ENCODE data around the gene JAKMIP2.
"Not testable (repeated sequence)": the region's sequence is repeated elsewhere in the genome, so short reads cannot be mapped to it uniquely, and the experiment has no call there.

The JAKMIP2 gene

GRCh38 chr5:147582272-147582671 lies 200.3 kb downstream of the JAKMIP2 start:
- DNase-seq, result not testable (repeated sequence)

DNA sequence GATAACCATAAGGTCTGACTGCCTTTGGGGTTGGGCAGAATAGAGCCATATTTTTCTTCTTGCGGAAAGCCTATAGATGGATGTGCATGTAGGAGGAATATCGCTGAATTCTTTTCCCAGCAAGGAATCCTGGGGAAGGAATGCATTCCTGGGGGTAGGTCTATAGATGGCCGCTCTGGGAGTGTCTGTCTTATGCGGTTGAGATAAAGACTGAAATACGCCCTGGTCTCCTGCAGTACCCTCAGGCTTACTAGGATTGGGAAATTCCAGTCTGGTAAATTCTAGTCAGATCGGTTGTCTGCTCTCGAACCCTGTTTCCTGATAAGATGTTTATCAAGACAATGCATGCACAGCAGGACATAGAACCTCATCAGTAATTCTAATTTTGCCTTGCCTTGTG lies 202.1 kb downstream of the JAKMIP2 start:
- not testable (repeated sequence) for DNase-seq

DNA sequence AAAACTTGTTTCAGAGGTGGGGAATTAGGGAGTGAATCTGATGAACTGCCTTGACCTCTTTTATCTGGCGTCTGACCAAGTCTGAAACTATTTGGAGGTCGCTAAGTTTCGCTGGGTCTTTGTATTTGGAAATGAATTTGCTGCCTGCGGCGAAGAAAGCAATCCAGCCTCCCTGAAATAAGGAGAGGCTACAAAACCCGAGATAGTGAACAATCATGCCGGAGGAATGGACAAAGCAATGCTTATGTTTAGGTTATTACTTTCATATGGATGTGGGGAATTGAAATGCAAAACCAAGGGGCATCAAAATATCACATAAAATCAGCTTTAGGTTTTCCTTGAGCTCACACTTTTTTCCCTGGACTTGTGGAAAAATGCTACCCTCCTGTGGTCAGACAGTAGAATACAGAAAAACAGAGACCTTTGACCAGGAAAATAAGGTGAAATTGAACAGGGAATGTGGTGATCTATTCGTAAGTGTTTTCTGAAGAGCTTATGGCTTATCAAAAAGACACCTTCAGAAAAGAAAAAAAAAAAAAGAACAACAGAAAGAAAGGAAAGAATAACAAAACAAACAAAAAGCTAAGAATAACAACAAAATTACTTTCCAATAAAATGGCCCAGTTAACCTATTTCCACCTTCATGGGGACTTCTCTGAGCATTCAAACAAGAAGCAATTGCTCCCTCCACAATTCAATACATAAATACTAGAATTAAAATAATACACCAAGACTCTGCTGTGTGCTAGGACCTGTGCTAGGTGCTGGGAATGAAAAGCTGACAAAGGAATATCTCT lies 204.1 kb downstream of the JAKMIP2 start:
- peak; percentile 43 for DNase-seq

DNA sequence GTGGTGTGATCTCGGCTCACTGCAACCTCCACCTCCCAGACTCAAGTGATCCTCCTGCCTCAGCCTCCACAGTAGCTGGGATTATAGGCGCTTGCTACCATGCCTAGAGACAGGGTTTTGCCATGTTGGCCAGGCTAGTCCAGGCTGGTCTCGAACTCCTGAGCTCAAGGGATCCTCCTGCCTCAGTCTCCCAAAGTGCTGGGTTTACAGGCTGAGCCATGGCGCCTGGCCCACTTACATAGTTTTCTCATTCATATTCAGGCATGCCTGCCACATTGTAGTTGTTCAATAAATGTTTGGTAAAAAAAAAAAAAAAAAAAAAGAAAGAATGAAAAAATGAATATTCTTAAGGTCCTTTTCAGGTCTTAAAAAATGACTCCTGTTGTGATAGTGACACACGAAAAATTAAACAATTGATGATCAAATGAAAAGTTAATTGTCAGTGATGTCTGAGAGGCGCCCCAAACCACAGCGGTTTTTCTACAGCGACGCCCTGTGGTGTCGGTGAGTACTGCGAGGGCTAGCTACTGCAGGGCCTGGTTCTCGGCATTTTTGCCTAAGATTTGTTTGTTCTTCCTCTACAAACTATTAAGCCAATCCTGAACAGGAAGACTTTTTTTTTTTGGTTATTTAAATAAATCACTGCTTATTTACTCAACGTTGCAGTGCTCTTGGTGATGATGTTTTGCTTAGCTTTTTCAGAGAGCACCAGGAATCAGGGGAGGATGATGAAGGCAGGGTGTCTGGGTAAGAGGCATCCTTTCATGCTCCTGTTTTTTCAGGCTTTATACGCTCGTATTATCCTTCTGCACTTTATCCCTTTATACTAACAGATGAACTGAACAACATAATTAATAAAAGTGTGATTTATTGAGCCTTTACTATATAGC lies 205.6 kb downstream of the JAKMIP2 start:
- peak; percentile 9 for DNase-seq

DNA sequence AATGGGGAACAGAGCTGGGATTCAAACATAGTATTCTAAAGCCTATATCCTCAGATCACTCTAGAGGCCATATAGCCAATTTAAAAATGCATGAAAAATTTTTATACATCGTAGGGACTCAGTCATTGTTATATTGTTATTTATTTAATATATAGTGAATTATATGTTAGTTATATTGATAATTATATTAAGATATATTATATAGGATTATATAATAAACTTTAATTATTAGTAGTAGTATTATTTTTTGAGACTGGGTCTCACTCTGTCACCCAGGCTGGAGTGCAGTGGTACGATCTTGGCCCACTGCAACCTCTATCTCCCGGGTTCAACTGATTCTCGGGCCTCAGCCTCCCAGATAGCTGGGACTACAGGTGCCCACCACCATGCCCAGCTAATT lies 206.9 kb downstream of the JAKMIP2 start:
- DNase-seq, result no peak

DNA sequence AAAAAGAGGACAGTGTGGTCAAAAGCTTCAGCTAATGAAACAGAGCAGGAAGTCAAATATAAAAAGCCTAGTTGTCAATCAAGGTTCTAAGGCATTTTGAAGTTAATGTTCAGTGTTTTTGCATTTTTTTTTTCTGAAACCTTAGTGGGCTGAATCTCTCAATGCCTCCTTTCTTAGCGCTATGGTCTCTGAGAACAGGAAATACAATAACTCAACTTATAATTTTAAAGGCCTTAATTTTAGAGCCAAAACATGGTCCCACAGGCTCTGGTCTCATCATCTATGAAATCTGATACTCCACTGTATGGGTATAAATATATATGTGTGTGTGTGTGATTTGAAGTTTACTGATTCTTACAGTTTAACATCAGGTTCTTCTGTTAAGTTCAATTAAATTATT lies 209.3 kb downstream of the JAKMIP2 start:
- no peak for DNase-seq

DNA sequence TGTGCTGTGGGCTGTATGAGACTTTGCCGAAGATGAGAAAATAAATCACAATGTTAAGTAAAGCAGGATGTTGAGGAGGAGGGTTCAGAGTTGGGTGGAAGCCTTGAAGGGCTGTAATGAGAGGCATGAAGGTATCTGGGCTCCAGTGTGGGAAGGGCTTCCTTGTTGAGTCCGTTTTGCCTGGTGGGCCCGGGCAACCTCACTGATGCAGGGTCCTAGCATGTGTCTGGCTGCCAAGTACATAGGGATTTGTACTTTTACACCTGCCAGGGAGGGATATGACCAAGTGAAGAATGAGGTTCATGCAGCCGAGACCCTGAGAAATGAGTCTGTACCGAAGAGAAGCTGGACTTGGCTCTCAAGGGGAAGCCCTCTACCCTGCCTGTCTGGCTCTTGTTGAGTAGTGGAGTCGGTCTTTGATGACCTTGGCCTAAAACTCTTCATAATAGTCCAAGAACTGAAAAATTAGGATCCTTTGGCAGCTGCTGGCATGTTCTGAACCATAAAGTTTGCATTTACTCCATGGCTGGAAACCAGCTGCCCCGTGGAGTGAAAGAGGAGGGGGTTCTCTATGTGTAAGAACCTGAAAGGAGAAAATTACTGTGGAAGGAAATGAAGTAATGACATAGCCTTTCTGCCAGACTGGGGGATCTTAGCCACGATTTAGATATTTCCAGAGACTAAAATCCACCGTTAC lies 213.7 kb downstream of the JAKMIP2 start:
- DNase-seq, result no peak

DNA sequence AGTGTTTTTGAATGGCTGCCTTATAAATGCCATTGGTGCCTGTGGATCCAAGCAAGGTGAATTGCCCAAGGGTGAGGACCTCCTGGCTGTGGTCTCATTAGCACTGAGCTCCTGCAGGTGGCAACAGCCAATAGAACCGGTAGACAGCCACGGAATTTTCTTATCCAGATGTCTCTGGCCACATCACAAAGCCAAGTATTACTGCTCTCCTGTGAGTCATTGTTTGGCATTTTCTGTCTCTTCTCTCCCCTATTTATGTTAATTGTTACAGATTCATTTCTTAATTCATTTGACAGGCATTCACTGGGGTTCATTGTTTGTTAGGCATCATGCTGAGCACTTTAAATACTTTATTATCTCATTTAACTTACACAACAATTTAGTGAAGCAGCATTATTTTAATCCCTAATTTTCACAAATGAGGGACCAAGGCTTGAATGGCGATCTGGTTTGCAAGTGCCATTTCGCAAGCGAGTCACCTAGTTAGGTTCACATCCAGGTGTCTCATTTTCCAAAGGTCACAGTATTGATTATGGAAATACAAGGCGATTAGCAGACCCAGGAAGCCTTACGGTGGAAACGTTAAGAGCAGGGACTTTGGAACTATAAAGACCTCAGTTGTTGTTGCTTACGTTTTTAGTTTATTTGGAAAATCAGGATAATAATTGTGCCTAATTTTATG lies 214.5 kb downstream of the JAKMIP2 start:
- no peak for DNase-seq

DNA sequence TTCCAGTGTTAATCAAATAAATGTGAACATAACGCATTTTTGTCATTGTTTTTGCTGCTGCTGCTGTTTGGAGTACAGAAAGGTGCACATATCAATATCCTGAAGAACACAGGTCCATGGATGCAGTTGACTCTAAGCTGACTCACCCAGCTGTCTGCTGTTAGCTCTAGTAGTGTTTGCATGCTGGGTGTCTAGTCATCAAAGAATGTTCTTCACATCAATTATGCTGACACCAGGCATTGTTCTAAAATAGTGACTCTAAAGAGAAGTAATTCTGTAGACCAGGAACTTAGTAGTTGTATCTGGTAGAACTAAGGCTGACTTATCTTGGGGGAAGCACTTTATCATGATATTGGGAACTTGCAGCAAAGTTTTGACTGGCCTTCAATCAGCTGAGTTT lies 217.0 kb downstream of the JAKMIP2 start:
- no peak for DNase-seq

DNA sequence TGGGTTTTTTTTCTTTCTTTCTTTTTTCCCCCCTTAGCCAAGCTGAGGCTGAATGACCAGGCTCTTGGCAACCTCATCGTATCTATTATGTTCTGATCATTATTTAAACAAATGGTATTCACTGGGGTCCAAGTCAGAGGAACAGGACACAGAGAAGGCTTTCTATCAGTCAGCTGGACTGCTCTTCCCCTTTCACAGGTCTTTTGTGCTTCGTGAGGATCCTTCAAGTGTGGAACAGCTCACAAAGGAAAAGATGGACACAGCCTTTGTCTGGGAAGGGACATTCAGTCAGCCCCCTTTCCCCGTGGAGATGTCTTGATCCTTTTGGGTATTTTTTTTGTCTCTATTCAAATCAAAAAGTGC lies 218.4 kb downstream of the JAKMIP2 start:
- no peak for DNase-seq

GRCh38 chr5:147563466-147564123 lies 218.9 kb downstream of the JAKMIP2 start:
- no peak for DNase-seq

- DNase-seq, result no peak
Observed at GRCh38 chr5:147561435-147561834, 221.1 kb downstream of the JAKMIP2 start.

DNA sequence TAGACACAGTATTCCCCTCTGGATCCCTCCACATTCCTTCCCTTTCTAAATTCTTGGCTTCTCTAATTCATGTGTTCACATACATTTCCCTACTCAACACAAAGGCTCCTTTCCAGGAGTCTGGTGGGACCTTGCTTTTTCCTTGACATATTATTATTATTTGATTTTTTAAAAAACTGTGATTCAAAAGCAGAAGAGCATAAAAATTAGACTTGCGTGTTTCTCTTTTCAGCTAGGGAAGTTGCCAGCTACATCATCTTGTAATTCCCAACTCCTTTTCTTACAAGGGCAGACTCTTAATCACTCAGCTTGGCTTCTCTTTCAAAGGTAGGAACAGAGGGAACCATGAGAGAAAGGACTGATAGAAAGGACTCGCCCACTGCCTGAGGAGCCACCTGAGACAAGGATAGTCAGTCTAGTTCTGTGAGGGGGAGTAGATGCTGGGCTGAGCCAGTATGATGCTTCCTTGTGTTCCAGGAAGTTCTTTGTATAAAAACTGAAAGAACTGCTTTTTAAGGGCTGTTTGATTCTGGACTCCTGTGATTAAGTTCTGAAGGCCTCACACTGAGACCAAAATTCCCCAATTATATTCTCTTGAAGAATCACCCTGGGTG lies 221.7 kb downstream of the JAKMIP2 start:
- DNase-seq, result peak; percentile 8

DNA sequence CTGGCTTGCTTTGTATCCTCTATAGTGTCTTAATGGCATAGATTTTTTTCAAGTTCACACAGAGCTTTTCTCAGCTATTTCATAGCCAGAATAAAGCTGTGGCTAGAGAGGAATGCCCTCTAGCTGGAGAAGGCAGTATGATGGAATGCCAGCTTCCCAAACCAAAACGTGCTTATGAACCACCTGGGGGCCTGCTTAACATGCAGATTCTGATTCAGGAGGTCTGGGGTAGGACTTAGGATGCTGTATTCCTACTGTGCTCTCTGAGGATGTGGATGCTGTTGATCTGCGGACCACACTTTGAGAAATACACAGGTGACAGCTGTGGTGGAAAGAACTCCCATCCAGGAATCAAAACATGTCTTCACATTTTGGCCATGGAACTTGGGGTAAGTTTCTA lies 222.8 kb downstream of the JAKMIP2 start:
- no peak for DNase-seq

- no peak for DNase-seq
Observed at GRCh38 chr5:147558826-147559225, 223.7 kb downstream of the JAKMIP2 start.

DNA sequence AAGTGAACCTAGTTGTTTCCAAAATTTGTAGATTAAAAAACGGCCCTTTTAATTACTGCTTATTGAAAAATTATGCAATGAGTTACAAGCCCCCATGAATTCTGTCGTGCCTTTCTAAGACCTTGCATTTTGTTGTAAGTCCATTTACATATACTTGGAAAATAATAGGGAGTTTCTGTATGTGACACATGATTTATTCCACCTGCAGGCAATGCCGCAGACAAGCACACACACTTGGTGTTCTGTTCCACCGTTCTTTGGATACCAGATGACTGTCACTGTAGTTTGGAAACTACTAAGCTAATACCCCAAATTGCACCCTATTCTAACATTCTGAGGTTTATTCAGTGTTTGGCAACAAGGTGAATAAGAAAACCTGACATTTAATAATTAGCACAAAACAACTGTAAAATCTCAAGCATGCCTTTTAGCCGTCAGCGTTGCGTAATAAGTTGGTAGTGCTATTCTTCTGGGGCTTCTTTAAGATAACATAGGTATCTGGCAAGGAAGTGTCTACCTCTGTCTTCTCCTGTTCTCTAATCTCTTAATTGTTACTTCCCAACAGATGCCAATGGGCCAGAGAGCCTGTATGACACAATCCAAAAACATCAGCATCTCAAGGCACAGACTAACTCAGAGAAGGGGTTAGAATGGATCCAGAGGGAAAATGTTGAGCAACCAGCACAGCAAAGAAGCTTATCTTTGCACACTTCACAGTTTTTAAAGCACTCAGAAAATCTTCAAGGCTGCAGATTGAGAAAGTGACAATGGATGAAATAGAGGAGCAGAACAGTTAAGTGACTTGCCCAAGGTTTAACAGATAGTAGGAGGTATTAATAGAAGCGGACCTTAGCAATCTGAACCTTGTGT lies 224.4 kb downstream of the JAKMIP2 start:
- DNase-seq, result no peak

DNA sequence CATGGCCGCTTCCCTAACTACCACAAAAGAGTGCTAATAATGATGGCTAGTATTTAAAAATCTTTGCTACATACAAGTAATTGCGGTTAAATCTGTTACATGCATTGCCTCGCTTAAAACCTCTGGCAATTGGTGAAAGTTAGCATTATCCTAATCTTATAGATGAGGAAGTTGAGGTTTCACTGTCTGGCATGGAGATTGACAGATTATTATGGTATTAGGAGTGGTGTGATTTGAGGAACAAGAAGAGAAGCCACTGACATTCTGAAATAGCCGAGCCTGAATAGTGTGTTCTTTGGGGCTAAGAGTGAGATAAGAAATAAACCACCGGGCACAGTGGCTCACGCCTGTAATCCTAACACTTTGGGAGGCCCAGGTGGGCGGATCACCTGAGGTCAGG lies 227.4 kb downstream of the JAKMIP2 start:
- DNase-seq, result no peak

DNA sequence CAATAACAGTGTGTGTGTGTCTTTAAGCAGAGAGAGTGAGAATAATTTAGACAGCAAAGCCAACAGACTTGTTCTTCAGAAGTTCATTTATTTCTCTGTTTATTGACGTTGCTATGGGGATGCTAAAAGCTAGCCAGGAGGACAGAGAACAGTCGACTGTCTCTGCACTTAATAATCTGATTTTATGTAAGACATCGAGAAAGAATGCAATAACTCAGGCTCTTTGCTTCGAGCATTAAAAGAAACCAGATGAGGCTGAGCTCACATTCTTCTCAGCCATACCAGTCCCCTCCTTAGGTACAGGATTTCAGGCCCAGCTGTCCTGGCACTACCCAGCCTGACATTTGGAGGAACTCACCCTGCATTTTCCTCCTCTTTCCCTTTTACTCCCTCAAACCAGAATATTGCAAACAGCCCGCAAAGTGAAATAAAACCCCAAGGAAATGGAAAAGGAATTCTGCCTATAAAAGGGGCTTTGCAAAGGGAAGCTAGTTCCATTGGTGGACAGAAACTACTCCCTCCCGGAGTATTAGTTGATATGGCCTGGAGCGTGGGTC lies 228.2 kb downstream of the JAKMIP2 start:
- no peak for DNase-seq

DNA sequence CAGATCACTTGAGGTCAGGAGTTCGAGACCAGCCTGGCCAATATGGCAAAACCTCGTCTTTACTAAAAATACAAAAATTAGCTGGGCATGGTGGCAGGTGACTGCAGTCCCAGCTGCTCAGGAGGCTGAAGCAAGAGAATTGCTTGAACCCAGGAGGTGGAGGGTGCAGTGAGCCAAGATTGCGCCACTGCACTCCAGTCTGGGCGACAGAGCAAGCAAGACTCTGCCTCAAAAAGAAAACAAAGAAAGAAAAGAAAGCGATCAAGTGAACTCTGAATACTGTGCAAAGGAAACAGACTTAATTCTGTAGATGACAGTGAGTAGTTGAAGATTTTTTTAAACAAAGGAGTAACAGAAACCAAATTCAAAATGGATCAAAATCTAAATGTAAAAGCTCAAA lies 228.7 kb downstream of the JAKMIP2 start:
- DNase-seq, result not testable (repeated sequence)

DNA sequence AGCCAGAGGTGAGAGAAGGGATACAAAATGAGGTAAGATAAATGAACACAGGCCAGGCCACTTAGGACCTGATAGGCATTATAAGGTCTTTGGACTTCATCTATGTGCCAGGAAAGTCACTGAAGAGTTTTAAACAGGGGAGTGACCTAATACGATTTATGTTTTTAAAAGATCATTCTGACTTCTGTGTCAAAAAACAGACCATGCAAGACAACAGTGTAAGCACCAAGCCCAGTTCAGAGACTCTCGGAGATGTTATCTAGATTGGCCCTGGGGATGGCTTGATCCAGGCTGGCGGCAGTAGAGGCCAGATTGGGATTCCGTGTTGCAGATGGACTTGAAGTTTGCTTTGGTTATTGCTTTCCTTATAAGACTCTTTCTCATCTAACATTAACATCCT lies 229.6 kb downstream of the JAKMIP2 start:
- no peak for DNase-seq

DNA sequence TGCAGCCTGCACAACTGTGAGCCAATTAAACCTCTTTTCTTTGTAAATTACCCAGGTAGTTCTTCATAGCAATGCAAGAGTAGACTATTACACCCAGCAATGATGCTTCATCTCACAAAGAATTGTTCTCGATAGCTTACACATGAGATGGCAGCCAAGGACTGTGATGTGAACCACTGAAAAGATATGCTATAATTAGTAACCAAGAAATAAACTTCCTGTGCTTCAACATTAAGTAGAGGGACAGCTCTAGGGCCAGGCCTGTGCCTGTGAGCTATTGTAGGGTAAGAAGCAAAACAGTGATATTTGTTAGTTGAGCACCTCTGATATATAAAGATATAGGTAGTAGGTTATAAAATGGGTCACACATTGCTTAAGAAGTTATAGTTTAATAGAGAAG lies 230.9 kb downstream of the JAKMIP2 start:
- DNase-seq, result no peak
